GM19438 (cell line): ENCODE data around the gene ZHX3.

ENCODE experiments used
- ATAC-seq: cut with Tn5 transposase; IDR thresholded peaks from one replicate; pipeline ENCODE4 v1.9.1; 2021; ENCODE audit warnings: low read depth; ENCODE audit not compliant: unreplicated experiment

Gene ZHX3

GRCh38 chr20:41165001-41165882, 152.3 kb downstream of the ZHX3 start:
- ATAC-seq = no peak

GRCh38 chr20:41163821-41164220, 153.7 kb downstream of the ZHX3 start:
- ATAC-seq = no peak

- ATAC-seq = no peak
Observed at GRCh38 chr20:41162396-41162795, 155.1 kb downstream of the ZHX3 start.

- ATAC-seq = no peak
Observed at GRCh38 chr20:41161886-41162285, 155.6 kb downstream of the ZHX3 start.

GRCh38 chr20:41160686-41161085, 156.8 kb downstream of the ZHX3 start:
- ATAC-seq = no peak

- ATAC-seq = no peak
Observed at GRCh38 chr20:41159547-41159946, 158.0 kb downstream of the ZHX3 start.

GRCh38 chr20:41158082-41158625, 159.4 kb downstream of the ZHX3 start:
- no peak for ATAC-seq

GRCh38 chr20:41155261-41155660, 162.3 kb downstream of the ZHX3 start:
- no peak for ATAC-seq

- no peak for ATAC-seq
Observed at GRCh38 chr20:41154436-41155176, 162.9 kb downstream of the ZHX3 start.

- no peak for ATAC-seq
Observed at GRCh38 chr20:41152108-41152757, 165.3 kb downstream of the ZHX3 start.

- ATAC-seq = no peak
Observed at GRCh38 chr20:41151134-41151869, 166.2 kb downstream of the ZHX3 start.

- ATAC-seq = no peak
Observed at GRCh38 chr20:41150664-41151063, 166.9 kb downstream of the ZHX3 start.

GRCh38 chr20:41148942-41149341, 168.6 kb downstream of the ZHX3 start:
- no peak for ATAC-seq

- no peak for ATAC-seq
Observed at GRCh38 chr20:41147767-41148191, 169.8 kb downstream of the ZHX3 start.

- ATAC-seq = no peak
Observed at GRCh38 chr20:41145821-41146620, 171.5 kb downstream of the ZHX3 start.

- ATAC-seq = no peak
Observed at GRCh38 chr20:41145317-41145716, 172.2 kb downstream of the ZHX3 start.

- ATAC-seq = no peak
Observed at GRCh38 chr20:41143354-41143753, 174.2 kb downstream of the ZHX3 start.

- no peak for ATAC-seq
Observed at GRCh38 chr20:41142919-41143318, 174.6 kb downstream of the ZHX3 start.

- no peak for ATAC-seq
Observed at GRCh38 chr20:41142245-41142644, 175.3 kb downstream of the ZHX3 start.
